Fibroblast of skin of back (primary cell): ENCODE data around the gene SEMA6B.
"Not testable (repeated sequence)": the region's sequence is repeated elsewhere in the genome, so short reads cannot be mapped to it uniquely, and the experiment has no call there.

Source experiments
- DNase-seq: peaks from one replicate; pipeline ENCODE4 v3.0.0-alpha.2; 2013

Gene SEMA6B

GRCh38 chr19:4547303-4548237 lies 11.9 kb downstream of the SEMA6B start:
- DNase-seq, result no peak

GRCh38 chr19:4543842-4544647 lies 15.4 kb downstream of the SEMA6B start:
- no peak for DNase-seq

GRCh38 chr19:4542896-4543841 lies 16.3 kb downstream of the SEMA6B start:
- no peak for DNase-seq

- DNase-seq, result not testable (repeated sequence)
Observed at GRCh38 chr19:4541806-4542145, 17.7 kb downstream of the SEMA6B start.

GRCh38 chr19:4541114-4541805 lies 18.2 kb downstream of the SEMA6B start:
- no peak for DNase-seq

GRCh38 chr19:4539693-4540581 lies 19.5 kb downstream of the SEMA6B start, which contains the start of gene LRG1:
Gene LRG1, minus strand, starts transcription at chr19:4540036. Its CDS starts 23 bp downstream, at chr19:4540013.
- no peak for DNase-seq

GRCh38 chr19:4539169-4539692 lies 20.3 kb downstream of the SEMA6B start:
- DNase-seq, result no peak

GRCh38 chr19:4538601-4538954 lies 20.9 kb downstream of the SEMA6B start:
- no peak for DNase-seq

GRCh38 chr19:4537953-4538600 lies 21.4 kb downstream of the SEMA6B start:
- no peak for DNase-seq

GRCh38 chr19:4536798-4537197 lies 22.7 kb downstream of the SEMA6B start:
- DNase-seq, result no peak

- DNase-seq, result peak; percentile 20
Observed at GRCh38 chr19:4534836-4535658, 24.4 kb downstream of the SEMA6B start, which contains the start of gene PLIN5. Gene PLIN5, minus strand, starts transcription at chr19:4535224. Its CDS starts 1,150 bp downstream, at chr19:4534074.

- DNase-seq, result no peak
Observed at GRCh38 chr19:4533835-4534424, 25.6 kb downstream of the SEMA6B start.

- no peak for DNase-seq
Observed at GRCh38 chr19:4533334-4533733, 26.1 kb downstream of the SEMA6B start.

- no peak for DNase-seq
Observed at GRCh38 chr19:4531562-4532165, 27.8 kb downstream of the SEMA6B start.

- DNase-seq, result no peak
Observed at GRCh38 chr19:4529924-4530522, 29.5 kb downstream of the SEMA6B start.

GRCh38 chr19:4528843-4529242 lies 30.6 kb downstream of the SEMA6B start:
- no peak for DNase-seq

- not testable (repeated sequence) for DNase-seq
Observed at GRCh38 chr19:4527377-4527776, 32.1 kb downstream of the SEMA6B start.
